WTC11 (cell line): ENCODE data around the gene ZBTB16.

Experiments
- ATF6 ChIP-seq: sonication (generic); formaldehyde crosslinking; IDR thresholded peaks from 2 replicates; pipeline ENCODE4 v1.8.1; 2023; ENCODE audit warnings: mild to moderate bottlenecking, missing genetic modification reagents
- CTCF ChIP-seq: fragments of 200-600 bp; IDR thresholded peaks from 2 replicates; pipeline ENCODE4 v1.8.0; 2022; ENCODE audit warnings: antibody characterized with exemption
- E2F5 ChIP-seq: sonication (generic); formaldehyde crosslinking; IDR thresholded peaks from 2 replicates; pipeline ENCODE4 v1.8.1; 2022; ENCODE audit warnings: mild to moderate bottlenecking, moderate library complexity, missing genetic modification reagents
- ESRRA ChIP-seq: sonication (generic); formaldehyde crosslinking; IDR thresholded peaks from 2 replicates; pipeline ENCODE4 v1.8.1; 2022; ENCODE audit warnings: mild to moderate bottlenecking, missing genetic modification reagents, borderline replicate concordance
- JUN ChIP-seq: sonication (generic); formaldehyde crosslinking; IDR thresholded peaks from 2 replicates; pipeline ENCODE4 v1.8.0; 2023; ENCODE audit warnings: mild to moderate bottlenecking, missing genetic modification reagents
- MAX ChIP-seq: sonication (generic); formaldehyde crosslinking; IDR thresholded peaks from 2 replicates; pipeline ENCODE4 v1.8.0; 2022; ENCODE audit warnings: mild to moderate bottlenecking, missing genetic modification reagents
- TCF7 ChIP-seq: sonication (generic); formaldehyde crosslinking; IDR thresholded peaks from 2 replicates; pipeline ENCODE4 v1.8.0; 2022; ENCODE audit warnings: mild to moderate bottlenecking, low read depth, missing genetic modification reagents, moderate library complexity
- TEAD4 ChIP-seq: sonication (generic); formaldehyde crosslinking; IDR thresholded peaks from 2 replicates; pipeline ENCODE4 v1.8.0; 2022; ENCODE audit warnings: mild to moderate bottlenecking, missing genetic modification reagents
- ZNF263 ChIP-seq: sonication (generic); formaldehyde crosslinking; IDR thresholded peaks from 2 replicates; pipeline ENCODE4 v1.8.1; 2022; ENCODE audit warnings: low read depth, mild to moderate bottlenecking, moderate library complexity, missing genetic modification reagents
- ZNF512 ChIP-seq: sonication (generic); formaldehyde crosslinking; IDR thresholded peaks from 2 replicates; pipeline ENCODE4 v1.8.1; 2022; ENCODE audit warnings: missing genetic modification reagents, borderline replicate concordance

GRCh38 chr11:114226356-114226755 is 166.8 kb downstream of the ZBTB16 start:
- TF ChIP-seq CTCF = no peak
- TF ChIP-seq ESRRA (CRISPR knock-in tag) = no peak
- no peak for TF ChIP-seq MAX (CRISPR knock-in tag)
- no peak for TF ChIP-seq TEAD4 (CRISPR knock-in tag)
- TF ChIP-seq TCF7 (CRISPR knock-in tag) = no peak
- no peak for TF ChIP-seq ATF6 (CRISPR knock-in tag)
- no peak for TF ChIP-seq JUN
- TF ChIP-seq E2F5 (CRISPR knock-in tag) = no peak
- no peak for TF ChIP-seq ZNF263 (CRISPR knock-in tag)
- no peak for TF ChIP-seq ZNF512
